K562 (cell line): ENCODE measurements around the gene FNBP1. TPM values are rescaled to one million over a fixed set of nuclear protein-coding genes. Genes with fewer than 3 reads are reported as not detected.

ENCODE experiments used
- ARID1B ChIP-seq: fragments of 450-650 bp; IDR thresholded peaks from 2 replicates; pipeline ENCODE4 v1.6.1; 2016; ENCODE audit warnings: antibody characterized with exemption, mild to moderate bottlenecking, inconsistent platforms
- FOS ChIP-seq: IDR thresholded peaks from 3 replicates; pipeline ENCODE4 v1.6.1; 2011; ENCODE audit not compliant: insufficient read length; ENCODE audit errors: extremely low read depth
- HDAC6 ChIP-seq: IDR thresholded peaks from 2 replicates; pipeline ENCODE4 v1.6.1; 2012; ENCODE audit warnings: low read depth, mild to moderate bottlenecking, control low read depth, inconsistent platforms, low read length, moderate library complexity
- KDM1A ChIP-seq, 2 experiments: fragments of 450-650 bp; IDR thresholded peaks; 2 replicates each; pipeline ENCODE4 v1.6.1; 2016; ENCODE audit warnings: mild to moderate bottlenecking in 2 of 2
- NCOA4 ChIP-seq: fragments of 450-650 bp; IDR thresholded peaks from 2 replicates; pipeline ENCODE4 v1.6.1; 2018; ENCODE audit warnings: mild to moderate bottlenecking; ENCODE audit not compliant: partially characterized antibody
- SIN3B ChIP-seq: fragments of 450-650 bp; IDR thresholded peaks from 2 replicates; pipeline ENCODE4 v1.6.1; 2017; ENCODE audit warnings: low read depth, mild to moderate bottlenecking, moderate library complexity
- SMAD3 ChIP-seq: fragments of 450-650 bp; formaldehyde crosslinking; conservative IDR thresholded peaks from 2 replicates; pipeline ENCODE4 v1.4.0; 2020; ENCODE audit warnings: mild to moderate bottlenecking
- TSC22D4 ChIP-seq: fragments of 450-650 bp; IDR thresholded peaks from 2 replicates; pipeline ENCODE4 v1.6.1; 2016; ENCODE audit warnings: missing genetic modification characterization, missing biosample characterization, control low read depth
- ZNF124 ChIP-seq: sonication (generic); formaldehyde crosslinking; IDR thresholded peaks from 2 replicates; pipeline ENCODE4 v1.8.1; 2022; ENCODE audit warnings: missing genetic modification reagents
- ZNF699 ChIP-seq: fragments of 250-450 bp; sonication (Bioruptor Pico); IDR thresholded peaks from 2 replicates; pipeline ENCODE4 v1.8.0; 2021; ENCODE audit warnings: mild to moderate bottlenecking, moderate library complexity; ENCODE audit not compliant: insufficient replicate concordance
- ZNF778 ChIP-seq: fragments of 450-650 bp; formaldehyde crosslinking; IDR thresholded peaks from 2 replicates; pipeline ENCODE4 v1.4.0; 2020; ENCODE audit warnings: mild to moderate bottlenecking, moderate library complexity
- polyA plus RNA-seq, 8 experiments: library from polyadenylated mRNA; depleted of rRNA in 4 of 8; stranded (reverse) in 5 of 8; unstranded in 3 of 8; fragments of >200 nt; fragmentation: Nextera tagmentation in 2 of 8; fragmentation: Illumina TruSeq in 1 of 8; extraction: Ambion mirVana in 2 of 8; extraction: Trizol in 1 of 8; gene quantifications; 2 replicates each; pipeline versions ENCODE4 v1.2.1 to v1.2.3, GENCODE V29; 2011 to 2014; ENCODE audit warnings: inconsistent platforms in 1 of 8, missing spikeins in 1 of 8
- total RNA-seq, 7 experiments: library from RNA; depleted of rRNA in 6 of 7; stranded (reverse); fragments of >200 nt in 6 of 7; fragmentation: Illumina TruSeq in 2 of 7; extraction: Trizol in 2 of 7; gene quantifications; 2 replicates each; pipeline versions ENCODE4 v1.2.1 to v1.2.3, GENCODE V29; 2011 to 2021; ENCODE audit warnings: low replicate concordance in 1 of 7
- TF ChIP-seq, protein P1 (sequence below), 2 experiments: fragments of 450-650 bp in 1 of 2; sonication (generic) in 1 of 2; formaldehyde crosslinking in 1 of 2; IDR thresholded peaks in 1 of 2; conservative IDR thresholded peaks in 1 of 2; 2 replicates each; pipeline versions ENCODE4 v1.6.1 to v1.8.1; 2016 to 2023; ENCODE audit warnings: mild to moderate bottlenecking in 2 of 2, moderate library complexity in 2 of 2, inconsistent platforms in 1 of 2, missing genetic modification reagents in 1 of 2
- TF ChIP-seq, protein P2 (sequence below): fragments of 200-600 bp; sonication (generic); IDR thresholded peaks from one replicate; pipeline ENCODE4 v1.6.1; 2012; ENCODE audit warnings: mild to moderate bottlenecking, low read depth, low read length, inconsistent platforms
- TF ChIP-seq, protein P3 (sequence below): fragments of 450-650 bp; IDR thresholded peaks from 2 replicates; pipeline ENCODE4 v1.6.1; 2017; ENCODE audit warnings: mild to moderate bottlenecking, moderate library complexity

FNBP1 gene
- total and polyA plus RNA-seq, 9 of the 15 experiments (the other 6 are each of a cell fraction or from before 2014, with no cell fraction given) = 1.8 to 14.9 (median 7.6) TPM

GRCh38 chr9:129968690-129969485, 74.1 kb downstream of the FNBP1 start (continued):
- no peak for TF ChIP-seq FOS
- TF ChIP-seq NCOA4 = no peak
- TF ChIP-seq, protein P1, sequence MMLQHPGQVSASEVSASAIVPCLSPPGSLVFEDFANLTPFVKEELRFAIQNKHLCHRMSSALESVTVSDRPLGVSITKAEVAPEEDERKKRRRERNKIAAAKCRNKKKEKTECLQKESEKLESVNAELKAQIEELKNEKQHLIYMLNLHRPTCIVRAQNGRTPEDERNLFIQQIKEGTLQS (IDR thresholded peaks at IDR 0.05) = peak; percentile 41; the same call in 1 of the 2 replicates
- TF ChIP-seq, protein P1 (CRISPR knock-in tag; conservative IDR thresholded peaks at IDR 0.05) = no peak
- TF ChIP-seq TSC22D4 (tag) = no peak
- TF ChIP-seq SMAD3 (CRISPR knock-in tag) = no peak
- no peak for TF ChIP-seq SIN3B
- no peak for TF ChIP-seq HDAC6
- peak; percentile 56 for TF ChIP-seq ARID1B
- TF ChIP-seq ZNF124 (CRISPR knock-in tag) = no peak
- no peak for TF ChIP-seq ZNF778
- TF ChIP-seq, protein P2, sequence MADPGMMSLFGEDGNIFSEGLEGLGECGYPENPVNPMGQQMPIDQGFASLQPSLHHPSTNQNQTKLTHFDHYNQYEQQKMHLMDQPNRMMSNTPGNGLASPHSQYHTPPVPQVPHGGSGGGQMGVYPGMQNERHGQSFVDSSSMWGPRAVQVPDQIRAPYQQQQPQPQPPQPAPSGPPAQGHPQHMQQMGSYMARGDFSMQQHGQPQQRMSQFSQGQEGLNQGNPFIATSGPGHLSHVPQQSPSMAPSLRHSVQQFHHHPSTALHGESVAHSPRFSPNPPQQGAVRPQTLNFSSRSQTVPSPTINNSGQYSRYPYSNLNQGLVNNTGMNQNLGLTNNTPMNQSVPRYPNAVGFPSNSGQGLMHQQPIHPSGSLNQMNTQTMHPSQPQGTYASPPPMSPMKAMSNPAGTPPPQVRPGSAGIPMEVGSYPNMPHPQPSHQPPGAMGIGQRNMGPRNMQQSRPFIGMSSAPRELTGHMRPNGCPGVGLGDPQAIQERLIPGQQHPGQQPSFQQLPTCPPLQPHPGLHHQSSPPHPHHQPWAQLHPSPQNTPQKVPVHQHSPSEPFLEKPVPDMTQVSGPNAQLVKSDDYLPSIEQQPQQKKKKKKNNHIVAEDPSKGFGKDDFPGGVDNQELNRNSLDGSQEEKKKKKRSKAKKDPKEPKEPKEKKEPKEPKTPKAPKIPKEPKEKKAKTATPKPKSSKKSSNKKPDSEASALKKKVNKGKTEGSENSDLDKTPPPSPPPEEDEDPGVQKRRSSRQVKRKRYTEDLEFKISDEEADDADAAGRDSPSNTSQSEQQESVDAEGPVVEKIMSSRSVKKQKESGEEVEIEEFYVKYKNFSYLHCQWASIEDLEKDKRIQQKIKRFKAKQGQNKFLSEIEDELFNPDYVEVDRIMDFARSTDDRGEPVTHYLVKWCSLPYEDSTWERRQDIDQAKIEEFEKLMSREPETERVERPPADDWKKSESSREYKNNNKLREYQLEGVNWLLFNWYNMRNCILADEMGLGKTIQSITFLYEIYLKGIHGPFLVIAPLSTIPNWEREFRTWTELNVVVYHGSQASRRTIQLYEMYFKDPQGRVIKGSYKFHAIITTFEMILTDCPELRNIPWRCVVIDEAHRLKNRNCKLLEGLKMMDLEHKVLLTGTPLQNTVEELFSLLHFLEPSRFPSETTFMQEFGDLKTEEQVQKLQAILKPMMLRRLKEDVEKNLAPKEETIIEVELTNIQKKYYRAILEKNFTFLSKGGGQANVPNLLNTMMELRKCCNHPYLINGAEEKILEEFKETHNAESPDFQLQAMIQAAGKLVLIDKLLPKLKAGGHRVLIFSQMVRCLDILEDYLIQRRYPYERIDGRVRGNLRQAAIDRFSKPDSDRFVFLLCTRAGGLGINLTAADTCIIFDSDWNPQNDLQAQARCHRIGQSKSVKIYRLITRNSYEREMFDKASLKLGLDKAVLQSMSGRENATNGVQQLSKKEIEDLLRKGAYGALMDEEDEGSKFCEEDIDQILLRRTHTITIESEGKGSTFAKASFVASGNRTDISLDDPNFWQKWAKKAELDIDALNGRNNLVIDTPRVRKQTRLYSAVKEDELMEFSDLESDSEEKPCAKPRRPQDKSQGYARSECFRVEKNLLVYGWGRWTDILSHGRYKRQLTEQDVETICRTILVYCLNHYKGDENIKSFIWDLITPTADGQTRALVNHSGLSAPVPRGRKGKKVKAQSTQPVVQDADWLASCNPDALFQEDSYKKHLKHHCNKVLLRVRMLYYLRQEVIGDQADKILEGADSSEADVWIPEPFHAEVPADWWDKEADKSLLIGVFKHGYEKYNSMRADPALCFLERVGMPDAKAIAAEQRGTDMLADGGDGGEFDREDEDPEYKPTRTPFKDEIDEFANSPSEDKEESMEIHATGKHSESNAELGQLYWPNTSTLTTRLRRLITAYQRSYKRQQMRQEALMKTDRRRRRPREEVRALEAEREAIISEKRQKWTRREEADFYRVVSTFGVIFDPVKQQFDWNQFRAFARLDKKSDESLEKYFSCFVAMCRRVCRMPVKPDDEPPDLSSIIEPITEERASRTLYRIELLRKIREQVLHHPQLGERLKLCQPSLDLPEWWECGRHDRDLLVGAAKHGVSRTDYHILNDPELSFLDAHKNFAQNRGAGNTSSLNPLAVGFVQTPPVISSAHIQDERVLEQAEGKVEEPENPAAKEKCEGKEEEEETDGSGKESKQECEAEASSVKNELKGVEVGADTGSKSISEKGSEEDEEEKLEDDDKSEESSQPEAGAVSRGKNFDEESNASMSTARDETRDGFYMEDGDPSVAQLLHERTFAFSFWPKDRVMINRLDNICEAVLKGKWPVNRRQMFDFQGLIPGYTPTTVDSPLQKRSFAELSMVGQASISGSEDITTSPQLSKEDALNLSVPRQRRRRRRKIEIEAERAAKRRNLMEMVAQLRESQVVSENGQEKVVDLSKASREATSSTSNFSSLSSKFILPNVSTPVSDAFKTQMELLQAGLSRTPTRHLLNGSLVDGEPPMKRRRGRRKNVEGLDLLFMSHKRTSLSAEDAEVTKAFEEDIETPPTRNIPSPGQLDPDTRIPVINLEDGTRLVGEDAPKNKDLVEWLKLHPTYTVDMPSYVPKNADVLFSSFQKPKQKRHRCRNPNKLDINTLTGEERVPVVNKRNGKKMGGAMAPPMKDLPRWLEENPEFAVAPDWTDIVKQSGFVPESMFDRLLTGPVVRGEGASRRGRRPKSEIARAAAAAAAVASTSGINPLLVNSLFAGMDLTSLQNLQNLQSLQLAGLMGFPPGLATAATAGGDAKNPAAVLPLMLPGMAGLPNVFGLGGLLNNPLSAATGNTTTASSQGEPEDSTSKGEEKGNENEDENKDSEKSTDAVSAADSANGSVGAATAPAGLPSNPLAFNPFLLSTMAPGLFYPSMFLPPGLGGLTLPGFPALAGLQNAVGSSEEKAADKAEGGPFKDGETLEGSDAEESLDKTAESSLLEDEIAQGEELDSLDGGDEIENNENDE = no peak
- TF ChIP-seq ZNF699 (CRISPR knock-in tag) = no peak
- peak; percentile 18 to 42; a peak in 1 of 4 replicates for TF ChIP-seq KDM1A (IDR thresholded peaks at IDR 0.05)
- TF ChIP-seq, protein P3, sequence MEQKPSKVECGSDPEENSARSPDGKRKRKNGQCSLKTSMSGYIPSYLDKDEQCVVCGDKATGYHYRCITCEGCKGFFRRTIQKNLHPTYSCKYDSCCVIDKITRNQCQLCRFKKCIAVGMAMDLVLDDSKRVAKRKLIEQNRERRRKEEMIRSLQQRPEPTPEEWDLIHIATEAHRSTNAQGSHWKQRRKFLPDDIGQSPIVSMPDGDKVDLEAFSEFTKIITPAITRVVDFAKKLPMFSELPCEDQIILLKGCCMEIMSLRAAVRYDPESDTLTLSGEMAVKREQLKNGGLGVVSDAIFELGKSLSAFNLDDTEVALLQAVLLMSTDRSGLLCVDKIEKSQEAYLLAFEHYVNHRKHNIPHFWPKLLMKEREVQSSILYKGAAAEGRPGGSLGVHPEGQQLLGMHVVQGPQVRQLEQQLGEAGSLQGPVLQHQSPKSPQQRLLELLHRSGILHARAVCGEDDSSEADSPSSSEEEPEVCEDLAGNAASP = no peak
